A673 (cell line): ENCODE data around the gene AGAP9.
"Not testable (repeated sequence)": the region's sequence is repeated elsewhere in the genome, so short reads cannot be mapped to it uniquely, and the experiment has no call there.

Experiments used
- CTCF ChIP-seq: fragments of 300-800, 200-600 bp; sonication (generic); conservative IDR thresholded peaks from 2 replicates; pipeline ENCODE4 v1.5.1; 2017; ENCODE audit warnings: low read depth, mild to moderate bottlenecking, antibody characterized with exemption, low read length, moderate library complexity, mixed read lengths
- EZH2 ChIP-seq: fragments of 200-600 bp; sonication (generic); IDR thresholded peaks from 2 replicates; pipeline ENCODE4 v1.6.1; 2017; ENCODE audit warnings: borderline replicate concordance, low read depth, mild to moderate bottlenecking, mixed read lengths, antibody characterized with exemption, low read length; ENCODE audit not compliant: poor library complexity, severe bottlenecking

DNA sequence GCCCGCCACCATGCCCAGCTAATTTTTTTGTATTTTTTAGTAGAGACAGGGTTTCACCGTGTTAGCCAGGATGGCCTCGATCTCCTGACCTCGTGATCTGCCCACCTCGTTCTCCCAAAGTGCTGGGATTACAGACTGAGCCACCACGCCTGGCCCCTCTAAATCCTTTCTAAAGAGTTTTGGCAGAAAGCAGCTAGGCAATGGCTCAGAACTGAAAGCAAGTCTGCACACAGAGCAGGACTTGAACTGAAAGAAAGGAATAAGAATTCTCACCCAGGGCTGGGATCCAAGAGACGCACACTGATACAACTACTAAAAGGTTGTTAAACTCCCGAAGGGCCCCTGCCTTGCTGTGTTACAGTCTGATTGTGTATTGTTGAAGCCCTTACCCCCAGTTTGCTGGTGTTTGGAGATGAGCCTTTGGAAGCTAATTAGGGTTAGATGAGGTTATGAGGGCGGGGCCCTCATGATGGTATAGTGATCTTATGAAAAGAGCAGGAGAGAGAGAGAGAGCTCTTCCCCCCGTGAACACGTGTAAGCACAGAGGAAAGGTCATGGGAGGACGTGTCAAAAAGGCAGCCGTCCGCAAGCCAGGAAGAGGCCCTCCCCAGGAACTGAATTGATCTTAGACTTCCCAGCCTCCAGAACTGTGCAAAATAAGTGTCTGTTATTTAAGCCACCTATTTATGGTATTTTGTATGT lies 58.1 kb downstream of the AGAP9 start:
- TF ChIP-seq CTCF, EZH2: not testable (repeated sequence)
